Stomach (tissue), 9 donors: ENCODE data around the gene TAOK1. TPM values are rescaled to one million over a fixed set of nuclear protein-coding genes. Genes with fewer than 3 reads are reported as not detected.

Experiments used
- DNase-seq, 2 donors: peaks; one replicate each; pipeline versions ENCODE4 v3.0.0 to v3.0.0-alpha.2; 2013 to 2019
- H3K27ac ChIP-seq, 5 donors: fragments of 200-600 bp in 4 of 5; sonication (generic) in 4 of 5; one replicate each; pipeline ENCODE4 v1.5.1; 2013 to 2019; ENCODE audit warnings: mild to moderate bottlenecking in 1 of 5, moderate library complexity in 1 of 5
- H3K27me3 ChIP-seq, 3 donors: fragments of 200-600 bp; sonication (generic); one replicate each; pipeline ENCODE4 v1.5.1; 2017 to 2019; ENCODE audit warnings: mixed run types in 1 of 3
- H3K36me3 ChIP-seq, 4 donors: fragments of 200-600 bp; sonication (generic); 1 replicate in 3 of 4; 2 replicates in 1 of 4; pipeline ENCODE4 v1.5.1; 2016 to 2019
- H3K4me1 ChIP-seq, 4 donors: fragments of 200-600 bp; sonication (generic); one replicate each; pipeline ENCODE4 v1.5.1; 2016 to 2019
- H3K4me3 ChIP-seq, 4 donors: fragments of 200-600 bp; sonication (generic) in 3 of 4; one replicate each; pipeline ENCODE4 v1.5.1; 2016 to 2019; ENCODE audit warnings: mild to moderate bottlenecking in 1 of 4
- H3K9me3 ChIP-seq, 4 donors: fragments of 200-600 bp; sonication (generic); one replicate each; pipeline ENCODE4 v1.5.1; 2016 to 2019
- CTCF ChIP-seq, 7 experiments: fragments of 450-650 bp in 4 of 7; fragments of 200-600 bp in 3 of 7; sonication (generic) in 3 of 7; IDR thresholded peaks; one replicate each; pipeline ENCODE4 v1.5.1; 2016 to 2019; ENCODE audit warnings: antibody characterized with exemption in 7 of 7, control low read depth in 2 of 7, mild to moderate bottlenecking in 1 of 7
- EP300 ChIP-seq: sonication (generic); formaldehyde crosslinking; IDR thresholded peaks from one replicate; pipeline ENCODE4 v1.6.1; 2017; ENCODE audit warnings: antibody characterized with exemption
- POLR2A ChIP-seq, 4 donors: fragments of 450-650 bp; IDR thresholded peaks; one replicate each; pipeline ENCODE4 v1.6.1; 2016; ENCODE audit warnings: antibody characterized with exemption in 4 of 4, control low read depth in 2 of 4, mild to moderate bottlenecking in 1 of 4, moderate library complexity in 1 of 4
- POLR2AphosphoS5 ChIP-seq, 3 donors: sonication (generic); formaldehyde crosslinking; IDR thresholded peaks; one replicate each; pipeline ENCODE4 v1.6.1; 2016; ENCODE audit warnings: antibody characterized with exemption in 3 of 3
- WGBS, 5 donors: extraction: QIAGEN DNeasy Blood & Tissue Kit in 3 of 5; methylation state at CpG; one replicate each; pipeline versions ENCODE4 v1.1.5 to v1.1.7; 2013 to 2018; 5-methylcytosine and 5-hydroxymethylcytosine counted together
- intact Hi-C: fragments of 100-400 bp; cut with DNase I; formaldehyde crosslinking; loops from one replicate; pipeline ENCODE4 v1.15.1; 2023; ENCODE audit warnings: low total_unique reads
- polyA plus RNA-seq, 3 donors: library from polyadenylated mRNA; stranded (reverse); fragments of 200-250 nt; gene quantifications; one replicate each; pipeline ENCODE4 v1.2.3, GENCODE V29; 2013
- total RNA-seq, 5 donors: library from RNA; depleted of rRNA; stranded (reverse); fragments of >200 nt; gene quantifications; one replicate each; pipeline versions ENCODE4 v1.1.0 to v1.2.3, GENCODE V29; 2014 to 2016
- donor health status: healthy with polysubstance abuse.
- donor health status: Bipolar disorder and iron deficiency.
- donor health status: healthy.

TAOK1 gene
- total and polyA plus RNA-seq, 8 donors: 4.4 to 230 (median 44.7) TPM

DNA sequence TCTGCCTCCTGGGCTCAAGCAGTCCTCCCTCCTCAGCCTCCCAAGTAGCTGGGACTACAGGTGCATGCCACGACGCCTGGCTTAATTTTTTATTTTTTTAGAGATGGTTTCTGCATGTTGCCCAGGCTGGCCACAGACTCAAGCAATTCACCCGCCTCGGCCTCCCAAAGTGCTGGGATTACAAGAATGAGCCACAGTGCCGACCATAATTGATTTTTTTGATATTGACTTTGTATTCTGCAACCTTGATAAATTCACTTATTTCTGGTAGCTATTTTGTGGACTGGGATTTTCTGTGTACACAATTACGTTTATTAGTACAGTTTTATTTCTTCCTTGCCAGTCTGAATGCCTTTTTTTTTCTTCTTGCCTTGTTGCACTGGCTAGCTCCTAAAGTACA, 30.0 kb downstream of the TAOK1 start:
- Histone ChIP-seq H3K9me3 (no peaks in the 10 kb centered on the region), H3K27me3 (no peaks in the 10 kb centered on the region), H3K27ac (no peak overlapping the region), H3K36me3 (peaks cover 0 to 21% (median 15%) of the 10 kb centered on the region in 4 donors), H3K4me1 (no peaks in the 10 kb centered on the region), H3K4me3 (no peak overlapping the region)
- intact Hi-C loops: no loop called here
- TF ChIP-seq CTCF (IDR thresholded peaks at IDR 0.05) (no peak), POLR2AphosphoS5 (IDR thresholded peaks at IDR 0.05) (no peak), POLR2A (IDR thresholded peaks at IDR 0.05) (no peak), EP300 (no peak)
- no peak for DNase-seq
- 79 to 85% (median 81%) methylated on average over 6 of the region's 6 CpGs for WGBS, 5 donors

DNA sequence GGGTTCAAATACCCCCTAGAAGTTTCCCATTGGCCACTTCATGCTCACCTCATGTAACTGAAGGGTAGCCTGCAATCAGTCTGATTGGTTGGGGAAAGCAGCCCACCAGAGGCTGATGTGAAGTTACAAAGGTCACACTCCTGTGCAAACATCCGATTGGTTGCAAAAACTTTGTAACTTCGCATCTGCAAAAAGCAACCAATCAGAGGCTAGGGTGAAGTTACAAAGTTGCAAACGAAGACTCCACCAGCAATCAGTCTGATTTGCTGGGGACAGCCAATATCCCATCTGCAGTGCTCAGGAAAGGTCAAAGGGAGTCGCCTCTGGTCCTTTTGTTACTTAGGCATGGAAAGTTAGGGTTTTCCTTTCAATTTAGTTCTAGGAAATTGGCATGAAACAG, 40.1 kb downstream of the TAOK1 start:
- WGBS, 5 donors: 88 to 95% (median 92%) methylated on average over 4 of the region's 4 CpGs
- Histone ChIP-seq H3K9me3 (no peaks in the 10 kb centered on the region), H3K4me1 (peaks cover 0 to 31% (median 11%) of the 10 kb centered on the region in 4 donors), H3K27ac (no peak overlapping the region), H3K4me3 (no peak overlapping the region), H3K27me3 (no peaks in the 10 kb centered on the region), H3K36me3 (no peaks in the 10 kb centered on the region)
- intact Hi-C loops: no loop called here
- DNase-seq: no peak
- no peak for TF ChIP-seq CTCF (IDR thresholded peaks at IDR 0.05)
- TF ChIP-seq POLR2AphosphoS5 (IDR thresholded peaks at IDR 0.05): no peak
- no peak for TF ChIP-seq POLR2A (IDR thresholded peaks at IDR 0.05)
- no peak for TF ChIP-seq EP300

GRCh38 chr17:29433541-29433940, 43.4 kb downstream of the TAOK1 start:
- DNase-seq: peak in 1 of 2 donors; percentile 30
- Histone ChIP-seq H3K27me3 (no peaks in the 10 kb centered on the region), H3K27ac (no peak overlapping the region), H3K9me3 (no peaks in the 10 kb centered on the region), H3K4me3 (no peak overlapping the region), H3K4me1 (peaks cover 0 to 31% (median 14%) of the 10 kb centered on the region in 4 donors), H3K36me3 (no peaks in the 10 kb centered on the region)
- intact Hi-C loops: no loop called here
- TF ChIP-seq POLR2AphosphoS5 (IDR thresholded peaks at IDR 0.05): no peak
- no peak for TF ChIP-seq EP300
- no peak for TF ChIP-seq POLR2A (IDR thresholded peaks at IDR 0.05)
- TF ChIP-seq CTCF (IDR thresholded peaks at IDR 0.05): no peak
- WGBS, 5 donors: 64 to 85% (median 74%) methylated on average over 4 of the region's 4 CpGs

DNA sequence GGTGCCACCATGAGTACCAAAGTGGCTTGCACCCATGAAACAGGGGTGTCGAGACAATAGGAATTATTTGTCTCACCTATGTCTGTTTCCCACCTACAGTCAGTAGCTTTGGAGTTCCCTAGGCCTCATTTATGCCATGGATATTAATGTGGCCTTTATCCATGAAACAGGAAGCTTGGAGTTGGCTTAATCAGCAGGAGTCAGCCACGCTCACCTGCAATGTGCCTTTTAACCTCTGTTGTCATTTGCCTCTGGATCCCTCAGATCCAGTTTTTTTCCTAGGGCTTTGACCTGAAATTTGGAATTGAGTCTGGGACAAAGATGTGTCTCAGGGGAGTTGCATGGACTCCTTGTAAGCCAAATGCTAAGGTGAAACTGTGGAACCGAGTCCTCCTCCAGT, 44.4 kb downstream of the TAOK1 start:
- intact Hi-C loops: no loop called here
- Histone ChIP-seq H3K27me3 (no peaks in the 10 kb centered on the region), H3K27ac (no peak overlapping the region), H3K4me1 (peaks cover 0 to 31% (median 14%) of the 10 kb centered on the region in 4 donors), H3K9me3 (no peaks in the 10 kb centered on the region), H3K36me3 (no peaks in the 10 kb centered on the region), H3K4me3 (no peak overlapping the region)
- TF ChIP-seq EP300 (no peak), CTCF (IDR thresholded peaks at IDR 0.05) (no peak), POLR2AphosphoS5 (IDR thresholded peaks at IDR 0.05) (no peak), POLR2A (IDR thresholded peaks at IDR 0.05) (no peak)
- no peak for DNase-seq
- WGBS, 5 donors: 89 to 98% (median 93%) methylated on average over 3 of the region's 3 CpGs
